GM21825 (cell line): ENCODE measurements around the gene LSMEM2.
A peak's percentile ranks its signal among the peaks of the same experiment; 100 is the strongest.
"Not testable (repeated sequence)": the region's sequence is repeated elsewhere in the genome, so short reads cannot be mapped to it uniquely, and the experiment has no call there.

Source experiments
- ATAC-seq: cut with Tn5 transposase; IDR thresholded peaks from one replicate; pipeline ENCODE4 v1.9.1; 2021; ENCODE audit warnings: mild to moderate bottlenecking, moderate library complexity; ENCODE audit not compliant: unreplicated experiment

The LSMEM2 gene

GRCh38 chr3:50297384-50297775 is 18.5 kb downstream of the LSMEM2 start:
- no peak for ATAC-seq

- no peak for ATAC-seq
Observed at GRCh38 chr3:50297896-50298725, 19.2 kb downstream of the LSMEM2 start.

GRCh38 chr3:50298836-50299637 is 20.1 kb downstream of the LSMEM2 start, which contains the start of the genes HYAL3 and NAA80:
HYAL3 (minus strand) TSS chr3:50299405; CDS start chr3:50295602, 3,803 bp downstream.
NAA80 (minus strand) TSS chr3:50299405; CDS start chr3:50297463, 1,942 bp downstream.
- ATAC-seq: peak; percentile 82

DNA sequence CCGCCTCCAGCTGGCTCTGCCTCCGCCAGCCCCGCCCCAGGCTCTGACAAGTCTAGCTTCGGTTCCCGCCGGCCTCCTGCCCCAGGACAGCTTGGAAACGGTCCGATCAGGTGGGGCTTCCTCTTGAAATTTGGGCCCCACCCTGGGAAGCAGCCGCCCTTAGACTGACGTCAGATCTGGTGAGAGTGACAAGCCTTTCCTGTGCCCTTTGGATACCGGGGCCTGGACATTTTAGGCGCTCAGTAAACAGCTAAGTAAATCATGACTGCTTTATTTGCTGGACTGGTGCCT is 20.7 kb downstream of the LSMEM2 start:
- no peak for ATAC-seq

DNA sequence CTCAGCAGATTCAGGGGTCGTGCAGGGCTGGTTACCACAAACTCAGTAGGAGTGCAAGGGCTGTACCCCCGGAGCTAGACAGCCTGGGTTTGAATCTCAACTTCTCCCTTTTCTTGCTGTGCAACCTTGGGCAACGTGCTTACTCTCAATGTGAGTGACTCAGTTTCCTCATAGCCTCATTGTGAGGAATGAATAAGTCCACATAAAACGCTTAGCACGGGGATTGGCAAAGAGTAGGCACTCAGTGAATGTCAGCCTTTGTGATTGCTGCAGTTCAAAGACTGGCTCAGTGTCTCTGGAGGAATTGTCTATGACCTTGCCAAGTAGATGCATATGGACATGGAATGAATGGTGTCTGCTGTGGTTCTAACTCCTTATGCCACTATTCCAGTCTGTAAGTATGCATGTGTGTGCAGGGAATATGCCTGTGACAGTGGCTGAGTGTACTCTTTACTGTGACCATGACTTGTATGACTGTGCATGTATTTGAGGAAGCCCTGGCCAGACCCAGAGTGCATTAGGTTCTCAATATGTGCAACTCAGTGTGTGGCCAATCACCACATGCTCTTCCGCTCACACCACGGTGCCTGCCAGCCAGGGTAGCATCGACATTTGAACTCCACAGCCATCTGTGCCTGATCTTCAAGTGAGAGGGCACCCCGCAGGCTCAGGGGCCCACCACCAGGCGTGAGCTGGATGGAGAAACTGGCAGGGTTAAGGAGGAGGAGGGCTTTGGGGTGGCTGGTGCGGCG is 21.2 kb downstream of the LSMEM2 start:
- ATAC-seq: no peak

DNA sequence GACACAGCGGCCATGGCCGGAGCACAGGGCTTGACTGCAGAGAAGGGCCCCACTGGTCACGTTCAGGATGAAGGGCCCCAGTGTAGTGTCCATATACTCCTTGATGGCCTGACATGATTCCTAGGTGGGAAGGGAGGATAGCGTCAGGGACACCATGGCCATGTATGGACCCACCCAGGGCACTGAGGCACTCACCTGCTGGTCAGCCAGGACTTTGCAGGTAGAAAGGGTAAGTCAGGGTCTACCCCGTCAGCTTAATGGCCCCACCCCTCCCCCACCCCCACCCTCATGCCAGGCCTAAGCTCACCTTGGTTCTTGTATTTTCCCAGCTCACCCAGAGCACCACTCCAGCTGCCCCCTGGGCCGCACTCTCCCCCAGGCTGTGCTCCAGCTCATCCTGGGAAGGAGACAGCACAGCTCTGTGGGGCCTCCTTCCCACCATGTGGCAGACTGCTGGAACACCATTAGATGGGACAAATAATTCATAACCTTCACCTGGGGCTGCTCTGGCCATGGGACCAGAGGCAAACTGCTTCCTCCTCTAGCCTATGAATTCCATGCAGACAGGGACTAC is 21.9 kb downstream of the LSMEM2 start:
- no peak for ATAC-seq

- no peak for ATAC-seq
Observed at GRCh38 chr3:50302095-50303012, 23.5 kb downstream of the LSMEM2 start.

- no peak for ATAC-seq
Observed at GRCh38 chr3:50303013-50303815, 24.3 kb downstream of the LSMEM2 start, which contains the start of gene HYAL1. HYAL1 (minus strand) TSS chr3:50303574; CDS start chr3:50302956, 618 bp downstream.

DNA sequence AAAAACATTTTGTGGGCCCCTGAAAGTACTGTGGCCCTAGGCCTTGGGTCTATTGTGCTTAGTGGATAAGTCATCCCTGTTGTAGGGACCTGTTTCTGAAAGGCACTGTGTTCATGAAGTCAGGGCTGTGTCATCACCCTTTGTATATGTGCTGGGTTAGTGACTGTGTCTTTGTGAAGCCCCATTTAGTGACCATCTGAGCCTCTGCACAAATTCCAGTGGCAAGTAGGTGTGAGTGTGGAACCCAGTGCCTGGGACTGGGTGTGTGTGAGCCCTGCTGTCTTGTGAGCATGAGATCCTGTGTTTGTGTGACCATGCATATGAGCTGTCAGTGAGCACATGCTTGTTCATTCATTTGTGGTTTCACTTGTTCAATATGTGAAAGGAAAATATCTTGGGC is 25.7 kb downstream of the LSMEM2 start:
- no peak for ATAC-seq

GRCh38 chr3:50312041-50312440 is 33.2 kb downstream of the LSMEM2 start:
- ATAC-seq: not testable (repeated sequence)

GRCh38 chr3:50314342-50314741 is 35.5 kb downstream of the LSMEM2 start:
- ATAC-seq: no peak

- no peak for ATAC-seq
Observed at GRCh38 chr3:50314816-50315215, 35.9 kb downstream of the LSMEM2 start.

GRCh38 chr3:50316657-50317242 is 37.9 kb downstream of the LSMEM2 start:
- no peak for ATAC-seq

DNA sequence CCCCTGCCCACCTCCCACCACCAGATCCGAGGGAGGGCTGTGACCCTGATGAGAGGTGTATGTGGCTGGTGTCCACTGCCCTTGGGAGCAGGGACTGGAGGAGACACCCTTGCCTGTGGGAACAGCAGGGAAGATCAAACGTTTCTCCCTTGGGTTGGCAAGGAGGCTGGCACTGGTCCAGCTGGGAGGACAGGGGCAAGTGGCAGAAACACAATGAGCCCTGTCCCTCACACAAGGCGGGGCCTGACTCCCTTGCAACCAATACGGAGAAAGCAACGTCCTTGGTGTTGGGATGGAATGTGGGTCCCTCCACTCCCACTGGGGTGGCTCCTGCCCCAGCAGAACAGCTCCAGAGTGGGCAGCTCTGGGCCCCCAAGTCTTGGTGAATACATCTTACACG is 38.4 kb downstream of the LSMEM2 start:
- no peak for ATAC-seq

GRCh38 chr3:50318163-50318562 is 39.3 kb downstream of the LSMEM2 start:
- no peak for ATAC-seq

- ATAC-seq: no peak
Observed at GRCh38 chr3:50318615-50319014, 39.7 kb downstream of the LSMEM2 start.

DNA sequence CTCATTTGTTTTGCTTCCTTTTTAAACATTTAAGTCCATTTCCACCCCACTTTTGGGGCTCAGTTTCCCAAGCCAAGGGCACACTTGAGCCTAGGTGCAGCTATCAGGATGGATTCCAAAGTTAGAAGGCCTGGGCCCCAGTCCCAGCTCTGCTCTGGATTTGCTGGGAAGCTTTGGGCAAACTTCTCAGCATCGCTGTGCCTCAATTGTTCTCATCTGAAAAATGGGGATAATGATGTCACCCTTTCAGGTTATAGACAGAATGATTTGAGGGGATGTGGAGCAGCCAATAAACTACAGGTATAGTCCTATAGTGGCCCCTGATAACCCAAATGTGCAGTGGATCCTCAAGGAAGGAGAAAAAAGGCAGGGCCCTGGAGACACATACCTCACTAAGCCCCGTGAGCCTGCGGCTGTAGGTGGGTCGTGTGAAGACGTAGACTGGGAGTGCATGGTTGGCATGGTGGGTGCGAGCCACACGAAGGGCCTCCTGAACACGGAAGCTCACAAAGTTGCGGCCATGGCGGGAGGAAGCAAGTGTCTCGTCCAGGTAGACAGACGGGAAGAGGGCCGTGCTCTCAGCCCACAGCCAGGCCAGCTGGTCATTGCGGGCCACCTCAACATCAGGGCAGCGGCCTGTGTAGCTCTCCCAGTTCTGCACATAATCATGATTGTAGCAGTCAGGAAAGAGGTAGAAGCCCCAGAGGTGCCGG is 40.5 kb downstream of the LSMEM2 start:
- no peak for ATAC-seq
